Measurements from ENCODE around the gene UBA1.
"Not testable (repeated sequence)": the region's sequence is repeated elsewhere in the genome, so short reads cannot be mapped to it uniquely, and the experiment has no call there.

The UBA1 gene

DNA sequence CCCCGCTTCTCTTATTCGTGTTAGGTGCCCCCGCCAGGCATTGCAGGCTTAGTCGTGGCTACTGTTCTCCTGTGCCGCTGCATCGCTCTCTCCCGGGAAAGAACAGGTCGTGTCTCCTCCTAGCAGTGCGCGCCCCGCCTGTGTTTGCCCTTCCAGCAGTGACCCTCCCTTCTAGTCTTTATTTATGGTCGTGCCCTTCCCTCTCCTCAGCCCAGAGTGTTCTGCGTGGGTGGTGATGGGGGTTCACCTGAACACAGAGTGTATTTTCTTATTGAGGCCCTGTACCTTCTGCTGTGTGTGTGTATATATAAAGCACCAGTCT is 54.3 kb downstream of the UBA1 start:
- in situ Hi-C loops (cut with MboI; ENCODE audit: low sequenced_read_pairs), result no loop called here

- in situ Hi-C loops (cut with MboI; ENCODE audit: low sequenced_read_pairs), result no loop called here
Measured at GRCh38 chrX:47248576-47248975, 54.9 kb downstream of the UBA1 start.

GRCh38 chrX:47250017-47250347 is 56.4 kb downstream of the UBA1 start:
- in situ Hi-C loops (cut with MboI; ENCODE audit: low sequenced_read_pairs), result no loop called here

GRCh38 chrX:47257620-47258019 is 64.0 kb downstream of the UBA1 start:
- in situ Hi-C loops (cut with MboI; ENCODE audit: low sequenced_read_pairs), result not testable (repeated sequence)
